Muscle of back (tissue), 11 donors: ENCODE results near the gene PILRB. TPM values are rescaled to one million over a fixed set of nuclear protein-coding genes. Genes with fewer than 3 reads are reported as not detected.

Experiments
- DNase-seq, 3 donors: peaks; one replicate each; pipeline versions ENCODE4 v3.0.0 to v3.0.0-alpha.2; 2013
- polyA plus RNA-seq, 10 donors: library from polyadenylated mRNA; unstranded; fragments of 120-200 nt; gene quantifications; one replicate each; pipeline ENCODE4 v1.2.1, GENCODE V29; 2013; ENCODE audit not compliant: insufficient read length in 10 of 10

PILRB gene
- polyA plus RNA-seq, 10 donors = 11.6 to 30.5 (median 14.5) TPM

DNA sequence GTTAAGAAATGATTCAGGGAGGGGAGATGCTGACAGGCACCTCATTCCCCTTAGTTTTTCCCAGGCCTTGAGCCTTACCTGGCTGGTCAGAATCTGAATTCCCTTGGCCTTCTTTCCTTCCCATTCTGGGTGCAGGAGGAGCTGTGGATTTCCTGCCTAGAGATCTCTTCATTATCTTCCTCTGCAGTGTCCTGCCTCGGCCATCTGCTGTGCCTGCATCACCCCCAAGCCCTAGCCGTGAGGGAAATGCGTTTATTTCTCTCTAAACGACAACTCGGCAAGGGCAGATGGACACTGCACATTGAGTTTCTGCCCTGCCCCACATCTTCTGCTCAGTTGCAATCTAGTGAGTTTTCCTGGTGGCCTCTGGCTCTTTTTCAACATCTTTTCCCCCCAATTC, 43.9 kb downstream of the PILRB start:
- no peak for DNase-seq

DNA sequence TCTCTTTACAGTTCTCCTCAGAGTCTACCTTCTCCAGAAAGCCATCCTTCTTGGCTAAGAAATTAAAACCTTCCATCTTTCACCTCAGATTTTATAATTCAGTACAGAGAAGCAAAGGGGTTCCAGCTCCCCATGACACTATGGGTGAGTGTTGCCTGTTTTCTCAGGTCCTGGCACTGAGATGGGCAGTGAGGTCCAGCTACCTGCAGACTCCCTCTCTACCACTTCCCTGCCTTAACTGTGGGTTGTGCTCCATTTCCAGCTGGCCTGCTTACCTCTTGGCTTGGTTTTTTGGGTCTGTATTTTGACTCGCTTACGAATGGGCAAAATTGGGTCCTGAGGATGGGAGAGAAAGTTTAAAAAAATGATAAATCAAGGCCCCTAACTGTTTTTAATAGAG, 44.3 kb downstream of the PILRB start:
- no peak for DNase-seq

DNA sequence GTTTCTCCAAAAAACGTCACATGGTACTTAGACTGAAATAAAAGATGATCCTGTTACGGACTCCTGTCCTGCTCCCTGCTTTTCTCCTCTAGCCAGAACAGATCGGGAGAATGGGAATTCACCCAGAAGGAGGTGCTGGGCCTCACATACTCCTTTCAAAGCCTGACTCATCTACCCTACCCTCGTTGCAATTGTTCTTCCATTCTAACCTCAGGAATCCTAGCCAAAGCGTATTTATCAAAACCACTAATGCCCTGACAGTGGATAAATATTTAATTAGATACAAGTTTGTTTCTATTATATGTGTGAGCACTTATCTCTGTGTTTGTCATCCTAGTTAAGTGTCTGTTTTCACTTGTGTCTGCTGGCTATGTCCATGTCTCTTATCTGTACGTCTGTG, 48.9 kb downstream of the PILRB start:
- DNase-seq = no peak

DNA sequence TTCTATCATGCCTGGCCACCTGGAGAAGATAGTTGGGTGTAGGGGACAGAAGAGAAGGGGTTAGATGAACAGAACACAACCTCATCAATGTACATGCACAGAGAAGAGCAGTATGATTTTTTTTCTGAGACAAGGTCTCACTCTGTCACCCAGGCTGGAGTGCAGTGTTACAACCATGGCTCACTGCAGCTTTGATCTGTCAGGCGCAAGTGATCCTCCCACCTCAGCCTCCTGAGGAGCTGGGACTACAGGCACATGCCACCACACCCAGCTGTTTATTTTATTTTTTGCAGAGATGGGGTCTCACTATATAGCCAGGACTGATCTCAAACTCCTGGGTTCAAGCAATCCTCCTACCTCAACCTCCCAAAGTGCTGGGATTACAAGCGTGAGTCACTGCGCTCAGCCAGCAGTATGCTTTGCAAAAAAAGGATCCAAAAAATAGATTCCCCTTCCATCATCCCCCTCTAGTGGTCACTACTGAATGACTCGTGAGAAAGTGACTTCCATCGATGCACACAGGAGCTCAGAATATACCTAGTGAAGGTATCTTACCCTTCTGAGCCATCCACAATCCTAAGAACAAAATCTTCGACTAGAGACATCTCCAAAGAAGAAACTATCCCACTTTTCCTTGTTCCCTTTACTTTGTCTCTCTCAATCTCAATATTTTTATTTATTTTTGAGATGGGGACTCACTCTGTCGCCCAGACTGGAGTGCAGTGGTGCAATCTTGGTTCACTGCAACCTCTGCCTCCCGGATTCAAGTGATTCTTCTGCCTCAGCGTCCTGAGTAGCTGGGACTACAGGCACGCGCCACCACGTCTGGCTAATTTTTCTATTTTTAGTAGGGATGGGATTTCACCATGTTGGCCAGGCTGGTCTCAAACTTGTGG, 49.6 kb downstream of the PILRB start:
- DNase-seq = peak; percentile 62 to 81 (median 64)

GRCh38 chr7:100411101-100411500, 53.2 kb downstream of the PILRB start:
- DNase-seq = no peak

DNA sequence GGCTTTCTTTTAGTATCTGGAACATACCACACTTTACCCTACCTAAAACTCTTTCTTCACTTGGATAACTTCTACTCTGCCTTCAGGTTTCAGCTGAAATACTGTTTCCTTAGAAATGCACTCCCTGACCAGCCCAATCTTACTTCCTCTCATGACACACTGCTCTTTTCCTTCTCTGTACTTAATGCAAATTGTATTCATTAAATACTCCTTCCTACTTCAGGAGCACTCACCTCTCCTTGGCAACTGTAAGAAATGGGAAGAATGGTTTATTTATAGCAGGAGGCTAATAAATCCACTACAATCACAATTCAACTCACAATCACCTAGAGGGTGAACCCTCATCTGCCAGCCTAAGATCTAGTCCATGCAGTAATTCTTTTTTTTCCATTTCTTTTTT, 55.4 kb downstream of the PILRB start:
- DNase-seq = no peak

GRCh38 chr7:100413889-100414288, 56.0 kb downstream of the PILRB start:
- DNase-seq = no peak

GRCh38 chr7:100415448-100415847, 57.5 kb downstream of the PILRB start:
- no peak for DNase-seq

Other genes starting within 250 kb of the PILRB start
- 10 to 100 TPM; 30.8 to 40.0 (median 34.1) TPM for gene TAF6, start 238.8 kb upstream of the PILRB start, polyA plus RNA-seq
- gene CNPY4, start 238.5 kb upstream of the PILRB start, polyA plus RNA-seq = 10 to 100 TPM; 28.1 to 53.4 (median 38.3) TPM
- 1 to 10 TPM in 4 of 10 donors, under 1 TPM in 6; 0.44 to 1.5 (median 0.95) TPM for gene MBLAC1, start 231.2 kb upstream of the PILRB start, polyA plus RNA-seq
- gene LAMTOR4, start 209.2 kb upstream of the PILRB start, polyA plus RNA-seq = 10 to 100 TPM; 48.3 to 81.1 (median 61.8) TPM
- gene TRAPPC14, start 199.4 kb upstream of the PILRB start, polyA plus RNA-seq = 10 to 100 TPM in 7 of 10 donors, 1 to 10 TPM in 3; 9.6 to 12.9 (median 10.7) TPM
- gene GAL3ST4, start 189.5 kb upstream of the PILRB start, polyA plus RNA-seq = 10 to 100 TPM in 8 of 10 donors, 1 to 10 TPM in 2; 8.6 to 14.4 (median 11.0) TPM
- 1 to 10 TPM; 4.0 to 8.6 (median 5.9) TPM for gene GPC2, start 180.7 kb upstream of the PILRB start, polyA plus RNA-seq
- 10 to 100 TPM in 7 of 10 donors, 1 to 10 TPM in 3; 8.4 to 25.7 (median 12.6) TPM for gene STAG3, start 180.2 kb upstream of the PILRB start, polyA plus RNA-seq
- gene PVRIG, start 138.2 kb upstream of the PILRB start, polyA plus RNA-seq = 10 to 100 TPM in 1 of 10 donors, 1 to 10 TPM in 9; 2.6 to 11.6 (median 4.7) TPM
- 1 to 10 TPM; 4.4 to 7.2 (median 5.6) TPM for gene SPDYE3, start 50.4 kb upstream of the PILRB start, polyA plus RNA-seq
- gene PILRA, start 15.4 kb downstream of the PILRB start, polyA plus RNA-seq = 1 to 10 TPM; 1.8 to 6.2 (median 2.7) TPM
- gene ZCWPW1, start 70.6 kb downstream of the PILRB start, polyA plus RNA-seq = 1 to 10 TPM; 4.0 to 7.6 (median 5.4) TPM
- 10 to 100 TPM; 25.2 to 38.4 (median 33.6) TPM for gene MEPCE, start 71.7 kb downstream of the PILRB start, polyA plus RNA-seq
- gene PPP1R35, start 78.4 kb downstream of the PILRB start, polyA plus RNA-seq = 10 to 100 TPM in 8 of 10 donors, 1 to 10 TPM in 2; 7.7 to 18.0 (median 12.0) TPM
- 1 to 10 TPM in 8 of 10 donors, under 1 TPM in 2; 0.86 to 3.5 (median 1.4) TPM for gene SPACDR, start 106.1 kb downstream of the PILRB start, polyA plus RNA-seq
- 10 to 100 TPM; 30.3 to 46.3 (median 40.1) TPM for gene TSC22D4, start 121.1 kb downstream of the PILRB start, polyA plus RNA-seq
- 1 to 10 TPM; 1.1 to 3.4 (median 1.7) TPM for gene NYAP1, start 125.8 kb downstream of the PILRB start, polyA plus RNA-seq
- 10 to 100 TPM in 5 of 10 donors, 1 to 10 TPM in 5; 8.6 to 12.5 (median 9.8) TPM for gene AGFG2, start 181.1 kb downstream of the PILRB start, polyA plus RNA-seq
- 1 to 10 TPM; 1.5 to 5.3 (median 2.6) TPM for gene SAP25, start 215.8 kb downstream of the PILRB start, polyA plus RNA-seq
- gene LRCH4, start 228.0 kb downstream of the PILRB start, polyA plus RNA-seq = 10 to 100 TPM; 16.7 to 30.5 (median 22.7) TPM
- 1 to 10 TPM in 4 of 10 donors, under 1 TPM in 6; 0.74 to 2.0 (median 0.94) TPM for gene FBXO24, start 228.2 kb downstream of the PILRB start, polyA plus RNA-seq
- 100 to 1,000 TPM; 202 to 371 (median 254) TPM for gene PCOLCE, start 244.2 kb downstream of the PILRB start, polyA plus RNA-seq